ENCODE results near the gene LRRC34.

LRRC34 gene, protein sequence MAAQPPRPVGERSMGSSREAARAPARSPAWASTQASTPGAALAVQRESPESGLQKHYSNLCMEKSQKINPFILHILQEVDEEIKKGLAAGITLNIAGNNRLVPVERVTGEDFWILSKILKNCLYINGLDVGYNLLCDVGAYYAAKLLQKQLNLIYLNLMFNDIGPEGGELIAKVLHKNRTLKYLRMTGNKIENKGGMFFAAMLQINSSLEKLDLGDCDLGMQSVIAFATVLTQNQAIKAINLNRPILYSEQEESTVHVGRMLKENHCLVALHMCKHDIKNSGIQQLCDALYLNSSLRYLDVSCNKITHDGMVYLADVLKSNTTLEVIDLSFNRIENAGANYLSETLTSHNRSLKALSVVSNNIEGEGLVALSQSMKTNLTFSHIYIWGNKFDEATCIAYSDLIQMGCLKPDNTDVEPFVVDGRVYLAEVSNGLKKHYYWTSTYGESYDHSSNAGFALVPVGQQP

DNA sequence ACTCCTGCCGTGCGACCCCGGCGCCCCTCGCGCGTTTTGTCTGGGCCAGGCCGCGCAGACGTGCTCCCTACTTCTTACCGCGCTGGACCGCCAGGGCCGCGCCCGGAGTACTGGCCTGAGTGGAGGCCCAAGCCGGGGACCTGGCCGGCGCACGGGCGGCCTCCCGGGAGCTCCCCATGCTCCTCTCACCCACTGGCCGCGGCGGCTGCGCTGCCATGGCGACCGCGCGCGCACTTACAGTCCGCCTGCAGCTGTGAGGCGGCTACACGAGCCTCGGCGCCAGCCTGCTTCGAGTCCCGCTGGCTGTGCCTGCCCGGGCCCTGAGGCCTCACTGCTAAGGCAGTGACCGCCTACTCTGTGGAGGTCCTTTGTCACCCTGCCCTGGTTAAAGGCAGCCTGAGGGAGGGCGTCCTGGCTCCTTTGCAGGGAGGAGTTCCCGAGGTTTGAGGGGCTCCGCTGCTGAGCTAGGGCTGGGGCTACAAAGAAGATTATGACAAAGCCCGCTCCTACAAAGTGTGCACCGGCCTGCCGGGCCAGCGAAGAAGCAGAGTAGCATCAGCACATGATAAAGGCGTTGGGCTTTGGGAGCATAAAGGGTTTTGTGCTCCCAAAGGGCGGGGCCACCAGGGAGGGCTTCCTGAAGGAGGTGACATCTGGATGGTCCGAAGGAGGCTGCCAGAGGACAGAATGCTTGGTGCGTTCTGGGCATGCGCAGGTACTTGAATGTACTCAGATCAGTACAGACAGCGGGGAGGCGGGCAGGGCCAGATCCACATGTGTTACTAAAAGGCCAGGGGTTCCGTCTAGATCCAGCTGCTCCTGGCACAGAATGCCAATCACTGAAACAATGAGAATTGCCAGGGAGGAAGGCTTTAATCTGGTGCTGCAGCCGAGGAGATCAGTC, at the start of gene LRRC34, which contains the start of gene LRRIQ4:
LRRC34 (minus strand) TSS at position 573 of the 904 bp plus-strand sequence; CDS start at position 217, 356 bp downstream.
LRRIQ4 (plus strand) TSS at position 539 of the 904 bp plus-strand sequence. CDS start 9,052 bp downstream, outside the sequence.
- in situ Hi-C loops (cut with MboI; ENCODE audit: low sequenced_read_pairs) = no loop called here

DNA sequence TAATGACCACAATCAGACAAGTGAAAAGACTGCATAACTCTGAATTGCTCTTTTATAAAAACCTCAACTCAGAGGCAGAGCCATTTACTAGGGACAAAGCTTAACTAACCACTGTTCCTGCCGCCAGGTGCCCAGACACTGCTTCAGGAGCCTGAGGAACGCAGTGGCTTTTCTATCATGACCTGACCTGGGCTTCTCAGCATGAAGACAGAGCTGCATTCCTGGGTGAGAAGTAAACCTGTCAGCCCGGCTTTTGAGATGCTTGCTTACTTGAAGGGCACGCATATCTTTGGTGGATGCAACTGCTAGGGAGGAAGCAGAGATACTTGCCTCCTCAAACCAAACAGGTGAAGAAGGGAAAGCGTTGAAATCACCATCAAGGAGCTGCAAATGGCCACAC, 49.2 kb upstream of the LRRC34 start:
- in situ Hi-C loops (cut with MboI; ENCODE audit: low sequenced_read_pairs) = no loop called here

DNA sequence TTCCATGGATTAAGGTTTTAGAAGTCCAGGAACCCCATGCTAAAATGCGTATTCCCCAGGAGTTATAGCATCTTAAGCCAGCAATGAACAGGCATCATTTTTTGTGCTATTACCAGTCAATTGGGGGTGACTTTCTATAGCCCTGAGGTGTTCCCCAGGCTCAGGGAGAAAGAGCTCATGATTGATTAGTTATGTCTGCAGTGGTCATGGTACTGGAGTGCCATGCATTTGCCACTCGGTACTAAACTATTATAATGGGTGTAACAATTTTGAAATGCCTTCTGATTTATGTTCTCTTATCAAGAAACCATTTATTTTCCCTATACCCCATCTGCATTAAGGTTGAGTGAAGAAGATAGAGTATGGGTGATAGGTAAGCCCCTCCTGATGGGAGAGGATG, 45.1 kb upstream of the LRRC34 start:
- in situ Hi-C loops (cut with MboI; ENCODE audit: low sequenced_read_pairs) = no loop called here

DNA sequence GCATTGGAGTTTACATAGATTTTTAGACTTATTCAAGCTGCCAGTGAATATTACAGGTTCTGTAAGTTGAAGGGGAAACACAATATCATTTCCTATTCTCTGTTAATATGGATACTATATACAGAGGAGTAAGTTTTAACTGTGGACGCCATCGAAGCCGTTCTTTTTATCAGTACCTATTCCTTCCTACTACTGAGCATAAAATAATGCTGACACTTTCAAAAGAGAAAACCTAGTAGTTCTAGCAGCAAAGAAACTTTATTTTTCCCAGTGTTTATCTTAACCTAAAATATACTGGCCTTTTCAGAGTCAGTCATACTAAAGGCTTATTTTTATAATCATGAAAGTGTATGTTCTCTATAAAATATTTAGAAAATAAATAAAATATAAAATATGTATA, 42.8 kb upstream of the LRRC34 start:
- in situ Hi-C loops (cut with MboI; ENCODE audit: low sequenced_read_pairs) = no loop called here

DNA sequence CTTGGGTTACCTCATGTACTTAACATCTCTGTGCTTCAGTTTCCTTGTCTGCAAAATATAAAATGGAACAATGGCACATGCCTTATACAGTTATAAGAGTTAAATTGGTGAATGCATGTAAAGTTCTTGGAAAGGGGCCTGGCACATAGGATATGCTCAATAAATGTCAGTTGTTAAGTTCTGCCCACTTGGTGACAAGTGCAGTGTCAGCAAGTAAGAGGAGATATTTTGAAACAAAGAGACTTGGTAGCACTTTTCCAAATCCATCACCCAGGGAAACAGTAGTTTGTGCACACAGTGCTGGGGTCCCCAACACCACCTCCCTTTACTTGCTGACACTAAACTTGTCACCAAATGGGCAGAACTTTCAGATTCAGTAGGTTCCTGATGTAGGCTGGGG, 37.9 kb upstream of the LRRC34 start:
- in situ Hi-C loops (cut with MboI; ENCODE audit: low sequenced_read_pairs) = no loop called here

DNA sequence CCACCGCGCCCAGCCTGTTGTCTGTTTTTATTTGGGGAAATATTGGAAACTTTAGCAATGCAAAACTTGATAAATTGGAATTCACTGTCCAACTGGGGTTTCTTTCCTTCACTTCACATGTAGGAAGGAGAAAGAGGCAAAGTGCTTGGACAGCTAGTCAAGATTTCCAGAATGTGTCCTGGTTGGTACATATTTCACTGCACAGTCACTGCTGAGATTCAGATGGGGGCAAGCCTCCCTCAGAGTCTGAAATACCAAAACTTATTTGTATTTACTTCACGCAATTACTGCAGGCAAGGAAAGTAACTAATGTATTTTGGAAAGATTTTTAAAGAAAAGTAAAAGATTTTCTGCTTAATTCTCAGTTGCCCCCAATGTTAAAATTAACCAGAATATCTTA, 36.0 kb upstream of the LRRC34 start:
- in situ Hi-C loops (cut with MboI; ENCODE audit: low sequenced_read_pairs) = no loop called here

DNA sequence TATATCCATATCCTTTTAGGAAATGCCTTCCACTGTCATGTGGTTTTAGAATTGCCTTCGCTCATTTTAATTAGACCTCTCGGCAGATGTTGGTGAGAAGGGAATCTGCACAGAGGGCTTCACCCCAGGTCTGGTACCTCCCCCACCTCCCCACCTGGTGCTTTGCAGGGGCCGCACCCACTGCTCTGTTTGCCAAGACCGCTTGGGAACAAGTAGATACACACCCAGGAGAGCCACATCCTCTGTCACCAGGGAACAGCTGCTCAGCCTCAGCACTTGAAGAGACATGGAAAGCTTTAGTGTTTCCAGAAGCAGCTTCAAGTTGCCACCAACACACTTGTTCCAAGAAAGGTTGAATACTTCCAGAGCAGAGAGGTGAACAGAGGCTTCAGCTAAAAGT, 35.2 kb upstream of the LRRC34 start:
- in situ Hi-C loops (cut with MboI; ENCODE audit: low sequenced_read_pairs) = no loop called here

DNA sequence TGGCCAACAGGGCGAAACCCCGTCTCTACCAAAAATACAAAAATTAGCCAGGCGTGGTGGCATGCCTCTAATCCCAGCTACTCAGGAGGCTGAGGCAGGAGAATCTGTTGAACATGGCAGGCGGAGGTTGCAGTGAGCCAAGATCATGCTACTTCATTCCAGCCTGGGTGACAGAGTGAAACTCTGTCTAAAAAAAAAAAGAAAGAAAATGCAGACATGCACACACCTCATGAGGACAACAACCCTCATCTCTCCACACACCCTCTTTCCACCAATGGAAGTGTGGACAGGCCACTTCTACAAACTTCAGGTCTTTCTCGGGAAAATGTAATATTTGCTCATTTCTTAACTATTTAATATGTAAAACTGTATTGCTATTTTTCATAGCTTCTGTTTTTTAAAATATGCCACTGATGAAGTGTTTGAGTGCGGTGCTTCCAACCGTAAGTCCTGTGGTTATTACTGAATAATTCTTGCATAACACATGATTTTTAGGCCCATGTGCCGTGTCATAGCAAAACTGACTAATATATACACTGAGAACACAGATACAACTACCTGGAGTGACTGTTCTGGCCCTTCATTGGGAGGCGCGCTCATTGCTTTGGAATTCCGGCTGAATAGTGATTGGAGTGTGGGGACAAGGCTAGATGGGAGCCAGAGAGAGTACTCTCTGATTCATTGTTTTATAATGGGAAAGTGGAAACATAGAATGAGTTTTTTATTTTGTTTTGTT, 33.9 kb upstream of the LRRC34 start:
- in situ Hi-C loops (cut with MboI; ENCODE audit: low sequenced_read_pairs) = no loop called here

DNA sequence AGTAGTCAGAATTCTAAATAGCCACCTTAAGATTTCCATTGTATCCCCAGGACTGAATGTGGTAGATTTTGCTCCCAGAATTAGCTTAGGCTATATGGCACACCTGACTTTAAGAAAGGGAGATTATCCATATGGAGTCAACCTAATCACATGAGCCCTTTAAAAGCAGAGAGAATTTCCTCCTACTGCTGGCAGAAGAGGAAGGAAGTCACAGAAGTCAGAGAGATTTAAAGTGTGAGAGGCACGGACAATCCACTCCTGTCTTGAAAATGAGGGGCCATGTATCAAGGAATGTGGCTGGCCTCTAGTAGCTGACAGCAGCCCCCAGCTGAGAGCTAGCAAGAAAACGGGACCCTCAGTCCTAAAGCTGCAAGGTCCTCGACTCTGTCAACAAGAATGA, 30.3 kb upstream of the LRRC34 start:
- in situ Hi-C loops (cut with MboI; ENCODE audit: low sequenced_read_pairs) = no loop called here

DNA sequence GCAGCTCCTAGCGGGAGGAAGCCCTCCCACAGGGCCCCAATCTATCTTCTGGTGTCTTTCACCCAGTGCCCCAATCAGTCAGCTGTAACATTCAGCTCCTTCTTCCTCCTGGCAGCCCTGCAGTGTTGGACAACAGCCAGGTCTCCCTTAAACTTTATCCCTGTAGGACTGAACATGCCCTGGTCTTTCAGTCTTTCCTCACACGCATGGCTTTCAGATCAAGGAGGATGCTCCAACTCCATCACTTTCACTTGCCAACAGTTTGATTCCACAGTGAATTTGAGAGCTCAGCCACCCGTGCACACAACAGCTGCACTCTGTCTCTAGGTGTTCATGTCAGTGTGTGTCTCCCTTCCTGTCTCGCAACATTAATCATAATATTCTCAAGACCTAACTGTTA, 28.5 kb upstream of the LRRC34 start:
- in situ Hi-C loops (cut with MboI; ENCODE audit: low sequenced_read_pairs) = no loop called here

DNA sequence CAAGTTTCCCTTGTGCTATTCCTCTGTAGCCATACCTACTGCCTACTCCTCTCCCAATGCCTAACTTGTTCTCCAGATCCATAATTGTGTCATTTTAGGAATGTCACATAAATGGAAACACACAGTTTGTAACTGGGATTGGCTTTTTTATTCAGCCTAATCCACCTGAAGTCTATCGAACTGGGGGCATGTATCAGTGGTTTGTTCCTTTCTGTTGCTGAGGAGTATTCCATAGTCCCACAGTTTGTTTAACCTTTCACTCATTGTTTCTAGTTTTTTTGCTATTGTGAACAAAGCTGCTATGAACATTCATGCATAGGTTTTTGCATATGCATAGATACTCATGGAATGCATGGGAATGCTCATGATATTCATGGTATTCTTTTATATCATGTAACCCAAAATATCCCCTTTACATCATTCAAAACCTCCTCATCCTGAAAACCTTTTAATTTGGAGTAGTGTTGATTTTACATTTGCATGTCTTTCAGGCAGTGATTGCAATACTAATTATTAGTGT, 25.9 kb upstream of the LRRC34 start:
- in situ Hi-C loops (cut with MboI; ENCODE audit: low sequenced_read_pairs) = no loop called here

DNA sequence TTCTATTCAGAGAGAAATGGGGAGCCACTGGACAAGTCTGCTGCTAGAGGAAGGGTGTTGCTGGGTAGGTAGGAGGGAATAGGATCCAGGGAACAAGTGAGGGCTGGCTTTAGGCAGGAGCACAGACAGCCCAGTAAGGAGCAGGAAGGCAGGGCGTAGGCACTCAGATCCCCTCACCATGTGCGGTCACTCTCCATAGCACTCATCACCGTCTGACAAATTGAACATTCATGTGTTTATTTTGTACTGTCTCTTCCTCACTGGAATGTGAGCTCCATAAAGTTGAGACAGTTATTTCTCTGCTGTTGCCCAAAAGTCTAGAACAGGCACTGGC, 24.2 kb upstream of the LRRC34 start:
- in situ Hi-C loops (cut with MboI; ENCODE audit: low sequenced_read_pairs) = no loop called here

DNA sequence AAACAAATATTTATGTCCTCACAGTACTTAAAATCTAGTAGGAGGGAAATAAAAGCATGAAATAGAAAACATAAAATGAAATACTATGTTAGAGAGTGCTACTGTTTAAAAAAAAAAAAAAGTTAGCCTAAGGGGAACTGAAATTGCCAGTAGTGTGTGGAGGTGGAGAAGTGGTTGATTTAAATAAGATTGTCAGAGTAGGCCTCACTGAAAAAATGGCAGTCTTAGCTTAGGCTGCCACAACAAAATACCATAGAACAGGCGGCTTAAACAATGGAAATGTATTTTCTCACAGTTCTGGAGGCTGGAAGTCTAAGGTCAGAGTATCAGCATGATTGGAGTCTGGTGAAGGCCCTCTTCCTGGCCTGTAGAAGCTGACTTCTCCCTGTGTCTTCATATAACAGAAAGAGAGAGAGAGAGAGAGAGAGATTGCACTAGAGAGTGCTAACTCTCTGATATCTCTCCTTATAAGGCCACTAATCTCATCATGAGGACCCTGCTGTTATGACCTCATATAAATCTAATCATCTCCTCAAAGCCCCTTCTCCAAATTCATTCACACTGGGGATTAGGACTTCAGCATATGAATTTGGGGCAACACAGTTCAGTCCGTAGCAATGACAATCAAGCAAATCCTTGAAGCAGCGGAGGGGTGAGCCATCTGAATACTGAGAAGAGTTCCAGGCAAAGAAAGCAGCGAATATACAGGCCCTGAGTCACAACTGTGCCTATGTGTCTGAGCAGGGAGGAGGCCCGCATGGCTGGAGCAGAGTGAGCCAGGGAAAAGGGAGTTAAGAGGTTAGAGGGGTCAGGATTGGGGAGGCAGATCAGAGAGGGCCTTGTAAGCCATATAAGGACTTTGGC, 23.6 kb upstream of the LRRC34 start:
- in situ Hi-C loops (cut with MboI; ENCODE audit: low sequenced_read_pairs) = no loop called here

DNA sequence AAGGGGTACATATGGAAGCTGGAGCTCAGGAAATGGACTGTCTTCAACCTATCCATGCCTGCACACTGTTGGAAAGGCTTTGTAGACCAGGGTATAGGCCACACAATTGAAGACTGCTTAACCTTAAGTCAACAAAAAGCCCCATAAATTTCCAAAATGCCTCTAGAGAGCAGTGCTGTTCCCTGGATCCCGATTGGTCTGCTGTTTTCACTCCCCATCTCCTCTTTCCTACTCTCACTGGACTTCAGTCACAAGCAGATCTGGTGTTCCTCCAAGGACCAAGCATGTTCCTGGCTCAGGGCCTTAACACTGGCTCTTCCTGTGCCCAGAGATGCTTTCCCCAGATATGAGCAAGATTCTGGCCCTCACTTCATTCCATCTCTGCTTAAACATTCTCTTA, 22.8 kb upstream of the LRRC34 start:
- in situ Hi-C loops (cut with MboI; ENCODE audit: low sequenced_read_pairs) = no loop called here

DNA sequence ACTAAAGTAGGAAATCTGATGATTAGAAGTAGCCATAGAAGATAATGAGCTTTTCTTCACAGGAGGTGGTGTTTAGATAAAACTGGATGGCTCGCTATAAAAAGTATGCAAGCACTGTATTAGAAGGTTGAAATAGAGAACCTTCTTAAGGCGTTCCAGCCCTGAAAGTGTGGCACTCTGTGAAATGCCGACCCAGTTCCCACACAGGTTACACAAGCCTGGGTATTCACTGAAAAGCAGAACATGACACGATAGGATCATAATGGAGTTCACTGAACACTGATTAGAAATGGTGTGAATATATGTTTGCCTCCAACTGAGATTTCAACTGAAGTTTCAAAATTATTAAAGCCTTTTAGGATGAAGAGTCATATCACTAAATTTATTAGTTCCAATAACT, 15.0 kb upstream of the LRRC34 start:
- in situ Hi-C loops (cut with MboI; ENCODE audit: low sequenced_read_pairs) = no loop called here

DNA sequence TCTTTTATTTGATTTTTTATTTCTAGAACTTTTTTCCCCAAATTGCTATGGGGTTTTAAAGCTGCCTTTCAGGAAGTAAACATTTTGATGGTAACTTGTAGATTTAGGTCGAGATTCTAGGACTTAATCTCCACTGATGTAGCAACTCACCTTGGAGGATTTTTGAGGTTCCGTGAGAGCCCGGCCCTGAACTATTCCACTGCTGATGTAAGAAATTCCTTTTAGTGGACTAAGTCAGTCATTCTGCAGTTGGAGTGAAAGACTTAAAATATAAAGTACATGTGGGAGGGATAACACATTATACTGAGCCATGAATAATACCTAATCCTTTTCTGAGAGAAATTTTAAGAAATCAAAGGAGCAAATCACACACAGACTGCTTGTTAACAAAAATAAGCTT, 12.6 kb upstream of the LRRC34 start:
- in situ Hi-C loops (cut with MboI; ENCODE audit: low sequenced_read_pairs) = no loop called here

DNA sequence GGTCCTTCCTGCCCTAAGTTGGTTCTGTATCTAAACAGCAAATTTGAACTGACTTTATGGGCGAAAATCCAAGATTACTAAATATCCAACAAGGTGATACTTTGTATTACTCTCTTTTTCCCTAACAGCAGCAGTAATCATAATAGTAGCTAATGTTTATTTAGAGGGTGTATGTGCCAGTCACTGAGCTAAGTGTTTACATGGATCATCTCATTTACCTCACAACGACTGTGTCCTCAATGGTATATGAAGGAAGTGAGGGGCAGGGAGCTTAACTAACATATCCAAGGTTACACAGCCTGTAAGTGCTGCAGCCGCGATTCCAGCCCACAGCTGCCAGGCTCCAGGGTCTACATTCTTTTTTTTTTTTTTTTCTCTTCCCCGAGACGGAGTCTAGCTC, 10.3 kb upstream of the LRRC34 start:
- in situ Hi-C loops (cut with MboI; ENCODE audit: low sequenced_read_pairs) = no loop called here

DNA sequence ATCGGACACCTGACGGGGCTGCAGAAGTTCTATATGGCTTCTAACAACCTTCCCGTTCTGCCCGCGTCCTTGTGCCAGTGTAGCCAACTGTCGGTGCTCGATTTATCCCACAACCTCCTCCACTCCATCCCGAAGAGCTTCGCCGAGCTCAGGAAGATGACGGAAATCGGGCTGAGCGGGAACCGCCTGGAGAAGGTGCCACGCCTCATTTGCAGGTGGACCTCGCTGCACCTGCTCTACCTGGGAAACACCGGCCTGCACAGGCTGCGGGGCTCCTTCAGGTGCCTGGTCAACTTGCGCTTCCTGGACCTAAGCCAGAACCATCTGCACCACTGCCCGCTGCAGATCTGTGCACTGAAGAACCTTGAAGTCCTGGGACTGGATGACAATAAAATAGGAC, 9.8 kb upstream of the LRRC34 start:
- in situ Hi-C loops (cut with MboI; ENCODE audit: low sequenced_read_pairs) = no loop called here

DNA sequence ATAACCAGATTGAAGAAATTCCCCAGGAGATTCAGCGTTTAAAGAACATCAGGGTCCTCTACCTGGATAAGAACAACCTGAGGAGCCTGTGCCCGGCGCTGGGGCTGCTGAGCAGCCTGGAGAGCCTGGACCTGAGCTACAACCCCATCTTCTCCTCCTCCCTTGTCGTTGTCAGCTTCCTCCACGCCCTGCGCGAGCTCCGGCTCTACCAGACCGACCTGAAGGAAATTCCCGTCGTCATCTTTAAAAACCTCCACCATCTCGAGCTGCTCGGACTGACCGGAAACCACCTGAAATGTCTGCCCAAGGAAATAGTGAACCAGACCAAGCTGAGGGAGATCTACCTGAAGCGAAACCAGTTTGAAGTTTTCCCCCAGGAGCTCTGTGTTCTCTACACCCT, 9.4 kb upstream of the LRRC34 start:
- in situ Hi-C loops (cut with MboI; ENCODE audit: low sequenced_read_pairs) = no loop called here

DNA sequence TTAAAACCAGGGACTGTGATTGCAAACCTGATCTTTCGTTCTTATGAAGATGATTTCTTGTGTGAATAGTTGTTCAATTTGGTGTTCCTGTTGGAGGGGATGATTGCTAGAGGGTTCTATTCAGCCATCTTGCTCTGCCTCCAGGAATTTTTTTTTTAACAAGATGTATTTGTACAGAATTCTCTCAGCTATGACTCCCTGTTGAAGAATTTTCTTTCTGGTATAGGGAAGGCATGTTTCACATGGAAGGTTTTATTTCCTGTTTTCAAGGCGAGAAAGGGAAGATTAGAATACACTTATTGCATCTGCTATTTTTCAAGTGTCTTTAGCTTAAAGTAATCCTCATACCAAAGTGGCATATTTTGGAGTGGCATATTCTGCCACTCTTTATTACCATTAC, 5.6 kb upstream of the LRRC34 start:
- in situ Hi-C loops (cut with MboI; ENCODE audit: low sequenced_read_pairs) = no loop called here

All from hTERT RPE-1 (cell line).